Suprapubic skin (tissue), 3 donors: ENCODE measurements around the gene ABRACL.

Experiments used
- CTCF ChIP-seq, 2 donors: fragments of 200-600 bp in 1 of 2; fragments of 450-650 bp in 1 of 2; sonication (generic) in 1 of 2; IDR thresholded peaks; one replicate each; pipeline ENCODE4 v1.5.1; 2016 to 2019; ENCODE audit warnings: antibody characterized with exemption in 2 of 2, mild to moderate bottlenecking in 1 of 2, moderate library complexity in 1 of 2
- POLR2A ChIP-seq, 2 donors: fragments of 450-650 bp; IDR thresholded peaks; one replicate each; pipeline ENCODE4 v1.6.1; 2017; ENCODE audit warnings: antibody characterized with exemption in 2 of 2, mild to moderate bottlenecking in 2 of 2, moderate library complexity in 2 of 2

GRCh38 chr6:139020689-139021088 lies 7.9 kb upstream of the ABRACL start:
- TF ChIP-seq CTCF (IDR thresholded peaks at IDR 0.05): no peak
- no peak for TF ChIP-seq POLR2A (IDR thresholded peaks at IDR 0.05)
